GM23338 (cell line): ENCODE results near the gene FBLN1. TPM values are rescaled to one million over a fixed set of nuclear protein-coding genes. Genes with fewer than 3 reads are reported as not detected.

Experiments used
- ATAC-seq: fragments of 200-7000 bp; cut with Tn5 transposase; 3 replicates; pipeline ENCODE4 v1.9.1; 2020
- DNase-seq: peaks from one replicate; pipeline ENCODE4 v3.0.0-alpha.2; 2015; ENCODE audit warnings: low spot score
- H2AFZ ChIP-seq: fragments of 200-600 bp; sonication (generic); 2 replicates; pipeline ENCODE4 v1.8.0; 2016; ENCODE audit warnings: antibody characterized with exemption, mild to moderate bottlenecking, moderate library complexity
- H3F3A ChIP-seq: fragments of 200-600 bp; sonication (generic); replicated peaks from 2 replicates; pipeline ENCODE4 v1.8.0; 2017; ENCODE audit warnings: antibody characterized with exemption, mixed run types, low read depth
- H3K27ac ChIP-seq: fragments of 200-600 bp; sonication (generic); 2 replicates; pipeline ENCODE4 v1.6.1; 2016; ENCODE audit warnings: low read depth
- H3K27me3 ChIP-seq: fragments of 200-600 bp; sonication (generic); 2 replicates; pipeline ENCODE4 v1.8.0; 2016; ENCODE audit warnings: mild to moderate bottlenecking, mixed run types, moderate library complexity; ENCODE audit not compliant: insufficient read depth
- H3K36me3 ChIP-seq: fragments of 200-600 bp; sonication (generic); 2 replicates; pipeline ENCODE4 v1.8.0; 2016; ENCODE audit warnings: mild to moderate bottlenecking; ENCODE audit not compliant: insufficient read depth
- H3K4me1 ChIP-seq: fragments of 200-600 bp; sonication (generic); 2 replicates; pipeline ENCODE4 v1.8.0; 2016; ENCODE audit warnings: mild to moderate bottlenecking, moderate library complexity; ENCODE audit not compliant: insufficient read depth
- H3K4me2 ChIP-seq: fragments of 200-600 bp; sonication (generic); 2 replicates; pipeline ENCODE4 v1.7.1; 2017; ENCODE audit warnings: mixed run types
- H3K4me3 ChIP-seq: fragments of 200-600 bp; sonication (generic); 2 replicates; pipeline ENCODE4 v1.6.1; 2016; ENCODE audit warnings: mixed run types
- H3K79me2 ChIP-seq: fragments of 200-600 bp; sonication (generic); replicated peaks from 2 replicates; pipeline ENCODE4 v1.8.0; 2017; ENCODE audit warnings: mild to moderate bottlenecking; ENCODE audit not compliant: insufficient read depth
- H3K9me2 ChIP-seq: fragments of 200-600 bp; sonication (generic); 2 replicates; pipeline ENCODE4 v1.8.0; 2017; ENCODE audit not compliant: insufficient read depth
- H4K20me1 ChIP-seq: fragments of 200-600 bp; sonication (generic); replicated peaks from 2 replicates; pipeline ENCODE4 v1.8.0; 2017; ENCODE audit warnings: mild to moderate bottlenecking; ENCODE audit not compliant: insufficient read depth
- H3K27ac Mint-ChIP-seq: 2 replicates; pipeline ENCODE4 v1.8.0; 2020; ENCODE audit warnings: inconsistent platforms, mild to moderate bottlenecking, moderate library complexity, mixed read lengths
- H3K27me3 Mint-ChIP-seq: 3 replicates; pipeline ENCODE4 v1.8.0; 2022; ENCODE audit warnings: low read depth, mild to moderate bottlenecking, moderate library complexity, mixed read lengths, inconsistent platforms; ENCODE audit not compliant: insufficient read depth, poor library complexity
- H3K36me3 Mint-ChIP-seq: 3 replicates; pipeline ENCODE4 v1.8.0; 2021; ENCODE audit warnings: low read depth, mild to moderate bottlenecking, inconsistent platforms, moderate library complexity, mixed read lengths
- H3K4me1 Mint-ChIP-seq: 3 replicates; pipeline ENCODE4 v1.8.0; 2020; ENCODE audit warnings: mild to moderate bottlenecking, inconsistent platforms, mixed read lengths
- H3K4me3 Mint-ChIP-seq: 3 replicates; pipeline ENCODE4 v1.8.0; 2021; ENCODE audit warnings: moderate library complexity, mild to moderate bottlenecking, inconsistent platforms, mixed read lengths
- H3K9me3 Mint-ChIP-seq: 3 replicates; pipeline ENCODE4 v1.8.0; 2020; ENCODE audit warnings: moderate library complexity, mild to moderate bottlenecking, inconsistent platforms, mixed read lengths
- CREB1 ChIP-seq: fragments of 250-450 bp; sonication (Bioruptor Pico); IDR thresholded peaks from 2 replicates; pipeline ENCODE4 v1.5.0; 2020; ENCODE audit warnings: low read depth, mild to moderate bottlenecking, moderate library complexity
- CTCF ChIP-seq, 2 experiments: fragments of 200-600 bp in 1 of 2; sonication (generic) in 1 of 2; conservative IDR thresholded peaks; 2 replicates each; pipeline versions ENCODE4 v1.5.1 to v1.6.1; 2016 to 2017; ENCODE audit warnings: antibody characterized with exemption in 2 of 2, low read depth in 2 of 2, mild to moderate bottlenecking in 2 of 2, moderate library complexity in 1 of 2
- ETS1 ChIP-seq: IDR thresholded peaks from 2 replicates; pipeline ENCODE4 v1.6.1; 2016; ENCODE audit warnings: antibody characterized with exemption
- EZH2phosphoT487 ChIP-seq: fragments of 200-600 bp; sonication (generic); IDR thresholded peaks from one replicate; pipeline ENCODE4 v1.8.1; 2018; ENCODE audit warnings: antibody characterized with exemption; ENCODE audit not compliant: unreplicated experiment
- POLR2AphosphoS5 ChIP-seq: IDR thresholded peaks from 2 replicates; pipeline ENCODE4 v1.6.1; 2016; ENCODE audit warnings: antibody characterized with exemption, low read depth
- REST ChIP-seq: IDR thresholded peaks from one replicate; pipeline ENCODE4 v1.6.1; 2018; ENCODE audit warnings: antibody characterized with exemption; ENCODE audit not compliant: unreplicated experiment
- STAT1 ChIP-seq: IDR thresholded peaks from one replicate; pipeline ENCODE4 v1.6.1; 2016; ENCODE audit warnings: antibody characterized with exemption; ENCODE audit not compliant: unreplicated experiment
- ZNF331 ChIP-seq: fragments of 250-450 bp; sonication (Bioruptor Pico); IDR thresholded peaks from 2 replicates; pipeline ENCODE4 v1.5.0; 2020; ENCODE audit warnings: low read depth, mild to moderate bottlenecking, moderate library complexity
- polyA plus RNA-seq: library from polyadenylated mRNA; unstranded; fragments of >200 nt; fragmentation: Nextera tagmentation; extraction: Ambion mirVana; gene quantifications from 2 replicates; pipeline ENCODE4 v1.2.1, GENCODE V29; 2016
- total RNA-seq: library from RNA; depleted of rRNA; stranded (reverse); fragments of >200 nt; shearing (Covaris generic); gene quantifications from 2 replicates; pipeline ENCODE4 v1.2.3, GENCODE V29; 2014

Gene FBLN1
- total and polyA plus RNA-seq, 2 experiments from 2014 or later = 90.1 to 137 TPM

GRCh38 chr22:45497351-45498145, 5.1 kb upstream of the FBLN1 start:
- H2AFZ ChIP-seq = no peak overlapping the region
- TF ChIP-seq STAT1 (no peak), REST (no peak), CREB1 (CRISPR knock-in tag) (no peak), ZNF331 (CRISPR knock-in tag) (no peak), CTCF (conservative IDR thresholded peaks at IDR 0.05; ENCODE audit: low read depth in 2 of 2) (no peak), EZH2phosphoT487 (no peak), ETS1 (no peak), POLR2AphosphoS5 (no peak)

More at GRCh38 chr22:45497351-45498145, 5.1 kb upstream of the FBLN1 start:
- Mint-ChIP-seq H3K4me3 (no peak overlapping the region), H3K27ac (no peak overlapping the region), H3K36me3 (peaks cover 3% of the 10 kb centered on the region; the same call in 1 of the 3 replicates), H3K4me1 (peaks cover 28% of the 10 kb centered on the region), H3K27me3 (peaks cover 25% of the 10 kb centered on the region), H3K9me3 (peaks cover 10% of the 10 kb centered on the region; the same call in 2 of the 3 replicates)
- H4K20me1 ChIP-seq = no peaks in the 10 kb centered on the region
- H3K4me1 ChIP-seq = peaks cover 21% of the 10 kb centered on the region
- ATAC-seq (no peak), DNase-seq (no peak)
- H3K9me2 ChIP-seq = no peaks in the 10 kb centered on the region
- no peak overlapping the region for H3K4me2 ChIP-seq
- H3F3A ChIP-seq = peaks cover 6% of the 10 kb centered on the region; the same call in 1 of the 2 replicates
- no peak overlapping the region for H3K27ac ChIP-seq
- no peak overlapping the region for H3K4me3 ChIP-seq
- H3K27me3 ChIP-seq = no peaks in the 10 kb centered on the region
- no peaks in the 10 kb centered on the region for H3K79me2 ChIP-seq
- no peaks in the 10 kb centered on the region for H3K36me3 ChIP-seq
